ENCODE results near the gene PLCD3. TPM values are rescaled to one million over a fixed set of nuclear protein-coding genes. Genes with fewer than 3 reads are reported as not detected.
A peak's percentile ranks its signal among the peaks of the same experiment; 100 is the strongest.

Gene PLCD3
- total RNA-seq, 2 experiments from 2014 or later: 4.3 to 4.4 TPM

GRCh38 chr17:45077643-45078042, 54.7 kb downstream of the PLCD3 start:
- POLR2A ChIA-PET: interaction anchor here (2.1 kb wide), 1 partner anchor 17 kb away, joined by 5 read pairs; no protein-coding TSS in a partner anchor

GRCh38 chr17:45073414-45074070, 58.8 kb downstream of the PLCD3 start:
- Mint-ChIP-seq H3K36me3 (peaks cover 17% of the 10 kb centered on the region), H3K4me3 (no peak overlapping the region), H3K27me3 (no peaks in the 10 kb centered on the region), H3K27ac (peak overlapping the region; percentile 60), H3K4me1 (ENCODE audit: low read depth) (peaks cover 29% of the 10 kb centered on the region), H3K9me3 (no peaks in the 10 kb centered on the region)
- CTCF ChIA-PET: interaction anchor here (0.6 to 1.5 kb wide), 3 partner anchors 26 to 1016 kb away, joined by 3 to 5 read pairs (median 3); no protein-coding TSS in a partner anchor
- no peak for DNase-seq
- intact Hi-C loops (cut with micrococcal nuclease): no loop called here
- POLR2A ChIA-PET: no interaction called here

More at GRCh38 chr17:45077643-45078042, 54.7 kb downstream of the PLCD3 start:
- intact Hi-C loops (cut with micrococcal nuclease): no loop called here
- H3K36me3 Mint-ChIP-seq: peaks cover 24% of the 10 kb centered on the region
- H3K4me1 Mint-ChIP-seq (ENCODE audit: low read depth): peaks cover 31% of the 10 kb centered on the region
- H3K27me3 Mint-ChIP-seq: no peaks in the 10 kb centered on the region
- H3K27ac Mint-ChIP-seq: no peak overlapping the region
- no peak for DNase-seq
- CTCF ChIA-PET: interaction anchor here (0.6 to 2.5 kb wide), 4 partner anchors 16 to 421 kb away, joined by 3 to 13 read pairs (median 4); partner anchors contain the start of genes ACBD4 and NMT1
- H3K4me3 Mint-ChIP-seq: no peak overlapping the region
- H3K9me3 Mint-ChIP-seq: no peaks in the 10 kb centered on the region

DNA sequence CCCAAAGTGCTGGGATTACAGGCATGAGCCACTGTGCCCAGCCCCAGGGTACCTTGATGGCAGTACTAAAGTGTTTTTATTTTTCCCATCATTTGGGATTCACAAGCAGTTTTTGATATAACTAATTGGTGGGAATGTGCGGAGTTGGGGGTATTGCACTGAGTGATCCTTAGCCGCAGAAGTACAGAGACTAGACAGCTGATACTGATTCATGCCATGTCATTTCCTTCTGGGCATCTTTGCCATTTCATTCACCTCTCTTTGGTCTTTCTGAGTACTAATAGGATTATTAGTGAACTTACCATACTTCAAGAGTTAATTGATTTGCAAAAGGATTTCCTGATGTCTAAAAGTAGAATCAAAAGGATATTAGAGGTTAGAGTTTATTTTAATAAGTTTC, 61.5 kb downstream of the PLCD3 start:
- Mint-ChIP-seq H3K36me3 (peaks cover 18% of the 10 kb centered on the region), H3K27me3 (no peaks in the 10 kb centered on the region), H3K4me1 (ENCODE audit: low read depth) (peaks cover 22% of the 10 kb centered on the region), H3K4me3 (no peak overlapping the region), H3K9me3 (no peaks in the 10 kb centered on the region), H3K27ac (no peak overlapping the region)
- POLR2A ChIA-PET: interaction anchor here (2.5 kb wide), 1 partner anchor 10 kb away, joined by 10 read pairs; the partner anchor contains the start of gene NMT1
- CTCF ChIA-PET: no interaction called here
- intact Hi-C loops (cut with micrococcal nuclease): no loop called here
- no peak for DNase-seq

- H3K27ac Mint-ChIP-seq: no peak overlapping the region
- H3K9me3 Mint-ChIP-seq: no peaks in the 10 kb centered on the region
- H3K27me3 Mint-ChIP-seq: no peaks in the 10 kb centered on the region
- intact Hi-C loops (cut with micrococcal nuclease): no loop called here
- ChIA-PET POLR2A (interaction anchor here (2.5 kb wide), 1 partner anchor 9 kb away, joined by 10 read pairs; the partner anchor contains the start of gene NMT1), CTCF (interaction anchor here (0.6 kb wide), 1 partner anchor 128 kb away, joined by 3 read pairs; no protein-coding TSS in a partner anchor)
- peaks cover 18% of the 10 kb centered on the region for H3K36me3 Mint-ChIP-seq
- no peak for DNase-seq
- H3K4me3 Mint-ChIP-seq: no peak overlapping the region
- H3K4me1 Mint-ChIP-seq (ENCODE audit: low read depth): peaks cover 22% of the 10 kb centered on the region
These were observed 62.3 kb downstream of the PLCD3 start for GRCh38 chr17:45070001-45070400.

- H3K36me3 Mint-ChIP-seq: peaks cover 10% of the 10 kb centered on the region
- ChIA-PET POLR2A (interaction anchor here (1.2 kb wide), 1 partner anchor 17 kb away, joined by 5 read pairs; no protein-coding TSS in a partner anchor), CTCF (interaction anchor here (0.7 to 1.9 kb wide), 3 partner anchors 16 to 46 kb away, joined by 3 to 8 read pairs (median 4); no protein-coding TSS in a partner anchor)
- H3K27me3 Mint-ChIP-seq: no peaks in the 10 kb centered on the region
- H3K27ac Mint-ChIP-seq: no peak overlapping the region
- no peak for DNase-seq
- H3K9me3 Mint-ChIP-seq: no peaks in the 10 kb centered on the region
- intact Hi-C loops (cut with micrococcal nuclease): no loop called here
- no peak overlapping the region for H3K4me3 Mint-ChIP-seq
- H3K4me1 Mint-ChIP-seq (ENCODE audit: low read depth): peaks cover 37% of the 10 kb centered on the region
These were observed 64.7 kb downstream of the PLCD3 start for GRCh38 chr17:45067637-45068036.

DNA sequence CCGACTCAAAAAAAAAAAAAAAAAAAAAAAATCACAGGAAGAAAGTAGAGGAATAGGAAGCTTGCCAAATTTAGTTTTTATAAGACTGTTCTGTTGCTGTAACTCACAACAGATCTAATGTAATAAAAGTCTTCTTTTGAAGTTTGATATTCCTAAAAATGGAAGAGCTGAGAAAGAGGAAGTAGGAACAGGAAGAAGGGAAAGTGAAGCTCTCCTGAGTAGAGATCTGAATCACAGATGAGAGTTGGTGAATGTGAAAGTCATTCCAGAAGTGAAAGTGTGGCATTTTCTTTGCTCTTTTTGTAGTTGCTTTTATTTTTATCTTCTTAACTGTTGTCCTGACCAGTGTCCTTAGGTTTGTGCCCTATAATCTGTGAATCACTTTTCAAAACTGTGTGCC, 69.1 kb downstream of the PLCD3 start:
- ChIA-PET POLR2A (interaction anchor here (0.8 to 4.7 kb wide), 2 partner anchors 12 to 13 kb away, joined by 4 to 61 read pairs; partner anchors contain the start of gene DCAKD), CTCF (interaction anchor here (1.1 to 1.8 kb wide), 2 partner anchors 41 to 72 kb away, joined by 3 to 8 read pairs; partner anchors contain the start of gene ACBD4)
- Mint-ChIP-seq H3K36me3 (peaks cover 10% of the 10 kb centered on the region), H3K9me3 (no peaks in the 10 kb centered on the region), H3K4me3 (no peak overlapping the region), H3K4me1 (ENCODE audit: low read depth) (peaks cover 59% of the 10 kb centered on the region), H3K27ac (no peak overlapping the region), H3K27me3 (no peaks in the 10 kb centered on the region)
- no peak for DNase-seq
- intact Hi-C loops (cut with micrococcal nuclease): loop anchor here (5.0 kb wide), 2 partner anchors 84 to 164 kb away; partner anchors contain the start of gene HEXIM1

DNA sequence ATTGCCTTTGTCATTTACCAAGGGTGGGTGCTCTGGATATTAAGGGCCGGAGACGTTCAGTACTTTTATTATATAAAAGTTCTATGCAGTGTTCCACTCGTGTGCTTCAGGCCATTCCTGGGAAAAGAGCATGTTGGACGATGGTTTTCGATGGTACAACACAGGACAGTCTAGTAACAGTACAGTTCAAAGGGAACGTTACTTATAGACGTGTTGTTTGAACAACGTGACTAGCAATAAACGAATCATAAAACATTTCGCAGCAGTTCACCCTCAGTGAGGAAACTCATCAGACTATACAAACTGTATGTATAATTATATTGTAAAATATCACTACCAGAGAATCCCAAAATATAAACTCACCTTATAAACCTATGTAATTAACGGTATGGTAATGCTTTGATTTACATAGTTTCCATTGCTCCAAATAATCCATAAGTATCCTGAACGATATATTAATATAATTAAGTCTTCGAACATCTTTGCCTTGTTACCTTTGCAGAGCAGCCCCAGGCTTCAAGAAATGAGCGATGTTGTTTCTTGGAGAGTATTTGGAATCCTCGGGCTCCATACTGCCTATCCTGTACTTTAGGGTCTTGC, 70.6 kb downstream of the PLCD3 start:
- no peak for DNase-seq
- ChIA-PET CTCF (interaction anchor here (1.0 to 2.8 kb wide), 5 partner anchors 15 to 151 kb away, joined by 3 to 22 read pairs (median 5); partner anchors contain the start of gene ACBD4), POLR2A (interaction anchor here (0.5 to 4.7 kb wide), 10 partner anchors 9 to 353 kb away, joined by 3 to 61 read pairs (median 3); partner anchors contain the start of genes DBF4B, DCAKD, EFTUD2 and HEXIM1)
- no peaks in the 10 kb centered on the region for H3K9me3 Mint-ChIP-seq
- H3K27me3 Mint-ChIP-seq: no peaks in the 10 kb centered on the region
- peaks cover 46% of the 10 kb centered on the region for H3K4me1 Mint-ChIP-seq (ENCODE audit: low read depth)
- intact Hi-C loops (cut with micrococcal nuclease): loop anchor here (1.0 to 5.0 kb wide), 6 partner anchors 9 to 166 kb away; partner anchors contain the start of genes ACBD4, HEXIM1 and HEXIM2
- H3K4me3 Mint-ChIP-seq: peak overlapping the region; percentile 100
- peak overlapping the region; percentile 100 for H3K27ac Mint-ChIP-seq
- H3K36me3 Mint-ChIP-seq: peaks cover 6% of the 10 kb centered on the region

GRCh38 chr17:45060797-45061605, 71.3 kb downstream of the PLCD3 start, which contains the start of gene NMT1:
NMT1 (plus strand) TSS chr17:45061317; CDS start chr17:45061330, 13 bp downstream.
- ChIA-PET CTCF (interaction anchor here (0.8 to 2.8 kb wide), 8 partner anchors 10 to 150 kb away, joined by 3 to 22 read pairs (median 4); partner anchors contain the start of genes ACBD4, C1QL1 and HEXIM1), POLR2A (interaction anchor here (0.5 to 4.7 kb wide), 13 partner anchors 10 to 353 kb away, joined by 3 to 61 read pairs (median 3); partner anchors contain the start of genes ACBD4, C1QL1, DBF4B and DCAKD)
- Mint-ChIP-seq H3K4me1 (ENCODE audit: low read depth) (peaks cover 48% of the 10 kb centered on the region), H3K36me3 (peaks cover 6% of the 10 kb centered on the region), H3K27ac (peak within 1 kb of the TSS; percentile 100), H3K4me3 (peak within 1 kb of the TSS; percentile 100), H3K9me3 (no peaks in the 10 kb centered on the region), H3K27me3 (no peaks in the 10 kb centered on the region)
- peak; percentile 98 for DNase-seq
- intact Hi-C loops (cut with micrococcal nuclease): loop anchor here (1.0 to 5.0 kb wide), 6 partner anchors 9 to 166 kb away; partner anchors contain the start of genes ACBD4, HEXIM1 and HEXIM2

GRCh38 chr17:45060382-45060796, 71.9 kb downstream of the PLCD3 start:
- Mint-ChIP-seq H3K4me1 (ENCODE audit: low read depth) (peaks cover 52% of the 10 kb centered on the region), H3K9me3 (no peaks in the 10 kb centered on the region), H3K4me3 (peak overlapping the region; percentile 100), H3K36me3 (peaks cover 6% of the 10 kb centered on the region), H3K27me3 (no peaks in the 10 kb centered on the region), H3K27ac (peak overlapping the region; percentile 100)
- DNase-seq: no peak
- ChIA-PET POLR2A (interaction anchor here (0.6 to 4.7 kb wide), 10 partner anchors 10 to 352 kb away, joined by 3 to 61 read pairs (median 4); partner anchors contain the start of genes ACBD4, C1QL1, DBF4B and DCAKD), CTCF (interaction anchor here (0.8 to 2.8 kb wide), 6 partner anchors 9 to 150 kb away, joined by 3 to 22 read pairs (median 4); partner anchors contain the start of genes ACBD4, C1QL1 and HEXIM1)
- intact Hi-C loops (cut with micrococcal nuclease): loop anchor here (2.0 to 5.0 kb wide), 4 partner anchors 74 to 167 kb away; partner anchors contain the start of genes ACBD4, HEXIM1 and HEXIM2
